Colonic mucosa (tissue), 4 donors: ENCODE data around the gene CHGA. TPM values are rescaled to one million over a fixed set of nuclear protein-coding genes. Genes with fewer than 3 reads are reported as not detected.

Experiments
- DNase-seq: peaks from one replicate; pipeline ENCODE4 v3.0.0-alpha.2; 2020
- H3K27ac ChIP-seq: fragments of 200-600 bp; one replicate; pipeline ENCODE4 v1.8.0; 2021
- H3K27me3 ChIP-seq: fragments of 200-600 bp; one replicate; pipeline ENCODE4 v1.8.0; 2021
- H3K36me3 ChIP-seq: fragments of 200-600 bp; one replicate; pipeline ENCODE4 v1.8.0; 2021
- H3K4me1 ChIP-seq: fragments of 200-600 bp; one replicate; pipeline ENCODE4 v1.8.0; 2021; ENCODE audit warnings: mild to moderate bottlenecking
- H3K4me3 ChIP-seq: fragments of 200-600 bp; one replicate; pipeline ENCODE4 v1.8.0; 2021
- H3K9ac ChIP-seq, 2 donors: one replicate each; pipeline ENCODE4 v1.7.0; 2013; ENCODE audit warnings: control low read depth in 2 of 2, low read depth in 2 of 2, low read length in 2 of 2
- H3K9me3 ChIP-seq: fragments of 200-600 bp; one replicate; pipeline ENCODE4 v1.8.0; 2021
- intact Hi-C: fragments of 100-400 bp; cut with DNase I; formaldehyde crosslinking; loops from one replicate; pipeline ENCODE4 v1.14.1; 2022
- total RNA-seq, 2 donors: library from RNA; stranded (reverse); fragmentation: NEBNext Ultra II Directional in 1 of 2; extraction: Animal tissue kit (Norgen Biotek cat#: 25700) in 1 of 2; gene quantifications; one replicate each; pipeline ENCODE4 v1.2.1, GENCODE V29; 2021
- TF ChIP-seq, protein P1 (sequence below): fragments of 200-600 bp; IDR thresholded peaks from one replicate; pipeline ENCODE4 v1.8.0; 2022; ENCODE audit warnings: antibody characterized with exemption, mild to moderate bottlenecking
- donor health status: healthy.
- donor health status: DM: no; HTN: no; CAD: no.
- donor health status: DM: no; HTN: no; CAD: no.

The CHGA gene
- total RNA-seq, 2 donors from 2014 or later, result 137 to 326 TPM

- Histone ChIP-seq H3K27ac (no peak overlapping the region), H3K36me3 (no peaks in the 10 kb centered on the region), H3K4me1 (no peaks in the 10 kb centered on the region), H3K9me3 (no peaks in the 10 kb centered on the region), H3K9ac (no peak overlapping the region), H3K4me3 (no peak overlapping the region), H3K27me3 (no peaks in the 10 kb centered on the region)
- TF ChIP-seq, protein P1, sequence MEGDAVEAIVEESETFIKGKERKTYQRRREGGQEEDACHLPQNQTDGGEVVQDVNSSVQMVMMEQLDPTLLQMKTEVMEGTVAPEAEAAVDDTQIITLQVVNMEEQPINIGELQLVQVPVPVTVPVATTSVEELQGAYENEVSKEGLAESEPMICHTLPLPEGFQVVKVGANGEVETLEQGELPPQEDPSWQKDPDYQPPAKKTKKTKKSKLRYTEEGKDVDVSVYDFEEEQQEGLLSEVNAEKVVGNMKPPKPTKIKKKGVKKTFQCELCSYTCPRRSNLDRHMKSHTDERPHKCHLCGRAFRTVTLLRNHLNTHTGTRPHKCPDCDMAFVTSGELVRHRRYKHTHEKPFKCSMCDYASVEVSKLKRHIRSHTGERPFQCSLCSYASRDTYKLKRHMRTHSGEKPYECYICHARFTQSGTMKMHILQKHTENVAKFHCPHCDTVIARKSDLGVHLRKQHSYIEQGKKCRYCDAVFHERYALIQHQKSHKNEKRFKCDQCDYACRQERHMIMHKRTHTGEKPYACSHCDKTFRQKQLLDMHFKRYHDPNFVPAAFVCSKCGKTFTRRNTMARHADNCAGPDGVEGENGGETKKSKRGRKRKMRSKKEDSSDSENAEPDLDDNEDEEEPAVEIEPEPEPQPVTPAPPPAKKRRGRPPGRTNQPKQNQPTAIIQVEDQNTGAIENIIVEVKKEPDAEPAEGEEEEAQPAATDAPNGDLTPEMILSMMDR, result no peak
- intact Hi-C loops, result no loop called here
- DNase-seq, result no peak
These were observed 39.9 kb upstream of the CHGA start for GRCh38 chr14:92883066-92883465.

- Histone ChIP-seq H3K27me3 (no peaks in the 10 kb centered on the region), H3K36me3 (no peaks in the 10 kb centered on the region), H3K9me3 (no peaks in the 10 kb centered on the region), H3K4me1 (no peaks in the 10 kb centered on the region), H3K9ac (no peak overlapping the region), H3K27ac (no peak overlapping the region), H3K4me3 (no peak overlapping the region)
- intact Hi-C loops, result no loop called here
- TF ChIP-seq, protein P1, result no peak
- no peak for DNase-seq
These were observed 38.5 kb upstream of the CHGA start for GRCh38 chr14:92884410-92884809.

- DNase-seq, result no peak
- Histone ChIP-seq H3K27ac (no peak overlapping the region), H3K36me3 (no peaks in the 10 kb centered on the region), H3K4me1 (no peaks in the 10 kb centered on the region), H3K9me3 (no peaks in the 10 kb centered on the region), H3K27me3 (no peaks in the 10 kb centered on the region), H3K4me3 (no peak overlapping the region), H3K9ac (no peak overlapping the region)
- TF ChIP-seq, protein P1, result no peak
- intact Hi-C loops, result no loop called here
These were observed 37.5 kb upstream of the CHGA start for GRCh38 chr14:92885279-92886061.

- H3K9ac ChIP-seq, result no peak overlapping the region
- intact Hi-C loops, result no loop called here
- TF ChIP-seq, protein P1, result no peak
- H3K9me3 ChIP-seq, result no peaks in the 10 kb centered on the region
- no peak overlapping the region for H3K4me3 ChIP-seq
- H3K4me1 ChIP-seq, result no peaks in the 10 kb centered on the region
- no peak for DNase-seq
- H3K36me3 ChIP-seq, result no peaks in the 10 kb centered on the region
- H3K27me3 ChIP-seq, result no peaks in the 10 kb centered on the region
- no peak overlapping the region for H3K27ac ChIP-seq
These were observed 36.6 kb upstream of the CHGA start for GRCh38 chr14:92886337-92886736.

GRCh38 chr14:92887157-92887556, 35.8 kb upstream of the CHGA start:
- Histone ChIP-seq H3K4me1 (no peaks in the 10 kb centered on the region), H3K27ac (no peak overlapping the region), H3K4me3 (no peak overlapping the region), H3K9ac (no peak overlapping the region), H3K36me3 (no peaks in the 10 kb centered on the region), H3K27me3 (no peaks in the 10 kb centered on the region), H3K9me3 (no peaks in the 10 kb centered on the region)
- intact Hi-C loops, result no loop called here
- TF ChIP-seq, protein P1, result no peak
- no peak for DNase-seq
